Stimulated activated naive B cell treated with anti-CD40 and anti-IgM and Interleukin-4, amounts not matched to agents 10 μg/mL and 1 μg/mL and 100 μg/mL, for 72 hours (primary cell): Measurements from ENCODE around the gene UBE2G1.

Experiments
- ATAC-seq, 2 donors: fragments of 150-1000 bp; cut with Tn5 transposase; replicated peaks; 2 replicates each; pipeline ENCODE4 v1.10.0; 2021; ENCODE audit warnings: moderate library complexity in 1 of 2
- DNase-seq: peaks from one replicate; pipeline ENCODE4 v3.0.0; 2021
- H3K27ac Mint-ChIP-seq: one replicate; pipeline ENCODE4 v1.8.0; 2022; ENCODE audit warnings: mild to moderate bottlenecking, mixed read lengths
- H3K27me3 Mint-ChIP-seq, 2 donors: one replicate each; pipeline ENCODE4 v1.8.0; 2022; ENCODE audit warnings: mixed read lengths in 2 of 2
- H3K36me3 Mint-ChIP-seq, 2 donors: one replicate each; pipeline ENCODE4 v1.8.0; 2022; ENCODE audit warnings: mixed read lengths in 2 of 2, mild to moderate bottlenecking in 1 of 2
- H3K4me1 Mint-ChIP-seq, 2 donors: one replicate each; pipeline ENCODE4 v1.8.0; 2022; ENCODE audit warnings: mixed read lengths in 2 of 2, mild to moderate bottlenecking in 1 of 2
- H3K4me3 Mint-ChIP-seq, 2 donors: one replicate each; pipeline ENCODE4 v1.8.0; 2022; ENCODE audit warnings: mild to moderate bottlenecking in 2 of 2, mixed read lengths in 2 of 2, moderate library complexity in 1 of 2
- H3K9me3 Mint-ChIP-seq, 2 donors: one replicate each; pipeline ENCODE4 v1.8.0; 2022; ENCODE audit warnings: mixed read lengths in 2 of 2, mild to moderate bottlenecking in 1 of 2

UBE2G1 gene

GRCh38 chr17:4248504-4249277 lies 117.8 kb downstream of the UBE2G1 start:
- H3K4me3 Mint-ChIP-seq, result no peak overlapping the region
- no peaks in the 10 kb centered on the region for H3K27me3 Mint-ChIP-seq
- H3K27ac Mint-ChIP-seq, result no peak overlapping the region
- ATAC-seq (no peak), DNase-seq (no peak)
- H3K4me1 Mint-ChIP-seq, result peaks cover 32 to 44% of the 10 kb centered on the region in 2 donors
- H3K36me3 Mint-ChIP-seq, result peaks cover 9 to 40% of the 10 kb centered on the region in 2 donors
- no peaks in the 10 kb centered on the region for H3K9me3 Mint-ChIP-seq

GRCh38 chr17:4247971-4248388 lies 118.5 kb downstream of the UBE2G1 start:
- peaks cover 5 to 34% of the 10 kb centered on the region in 2 donors for H3K36me3 Mint-ChIP-seq
- ATAC-seq (no peak), DNase-seq (no peak)
- H3K27ac Mint-ChIP-seq, result no peak overlapping the region
- H3K4me1 Mint-ChIP-seq, result peaks cover 27 to 37% of the 10 kb centered on the region in 2 donors
- H3K4me3 Mint-ChIP-seq, result no peak overlapping the region
- H3K27me3 Mint-ChIP-seq, result no peaks in the 10 kb centered on the region
- H3K9me3 Mint-ChIP-seq, result no peaks in the 10 kb centered on the region

GRCh38 chr17:4247361-4247970 lies 119.0 kb downstream of the UBE2G1 start:
- H3K27ac Mint-ChIP-seq, result no peak overlapping the region
- no peaks in the 10 kb centered on the region for H3K9me3 Mint-ChIP-seq
- no peak for ATAC-seq
- H3K27me3 Mint-ChIP-seq, result no peaks in the 10 kb centered on the region
- no peak for DNase-seq
- peaks cover 26 to 37% of the 10 kb centered on the region in 2 donors for H3K4me1 Mint-ChIP-seq
- H3K36me3 Mint-ChIP-seq, result peaks cover 5 to 34% of the 10 kb centered on the region in 2 donors
- no peak overlapping the region for H3K4me3 Mint-ChIP-seq

- H3K36me3 Mint-ChIP-seq, result peaks cover 4 to 27% of the 10 kb centered on the region in 2 donors
- peaks cover 23 to 37% of the 10 kb centered on the region in 2 donors for H3K4me1 Mint-ChIP-seq
- no peaks in the 10 kb centered on the region for H3K27me3 Mint-ChIP-seq
- ATAC-seq (no peak), DNase-seq (no peak)
- no peak overlapping the region for H3K4me3 Mint-ChIP-seq
- H3K9me3 Mint-ChIP-seq, result no peaks in the 10 kb centered on the region
- H3K27ac Mint-ChIP-seq, result no peak overlapping the region
These were observed 119.8 kb downstream of the UBE2G1 start for GRCh38 chr17:4246674-4247073.

GRCh38 chr17:4241535-4241934 lies 124.9 kb downstream of the UBE2G1 start:
- Mint-ChIP-seq H3K4me1 (peaks cover 10 to 15% of the 10 kb centered on the region in 2 donors), H3K4me3 (no peak overlapping the region), H3K27ac (no peak overlapping the region), H3K27me3 (no peaks in the 10 kb centered on the region), H3K9me3 (no peaks in the 10 kb centered on the region), H3K36me3 (peaks cover 8 to 28% of the 10 kb centered on the region in 2 donors)
- DNase-seq, result no peak
- ATAC-seq, result no peak

- ATAC-seq (no peak), DNase-seq (no peak)
- no peak overlapping the region for H3K4me3 Mint-ChIP-seq
- H3K27ac Mint-ChIP-seq, result no peak overlapping the region
- H3K36me3 Mint-ChIP-seq, result peaks cover 17 to 33% of the 10 kb centered on the region in 2 donors
- H3K9me3 Mint-ChIP-seq, result no peaks in the 10 kb centered on the region
- H3K4me1 Mint-ChIP-seq, result peaks cover 2 to 4% of the 10 kb centered on the region in 2 donors
- H3K27me3 Mint-ChIP-seq, result no peaks in the 10 kb centered on the region
These were observed 130.0 kb downstream of the UBE2G1 start for GRCh38 chr17:4236456-4236855.

- peaks cover 0 to 2% of the 10 kb centered on the region in 2 donors for H3K4me1 Mint-ChIP-seq
- DNase-seq (no peak), ATAC-seq (no peak)
- H3K27me3 Mint-ChIP-seq, result no peaks in the 10 kb centered on the region
- H3K9me3 Mint-ChIP-seq, result no peaks in the 10 kb centered on the region
- peaks cover 13 to 35% of the 10 kb centered on the region in 2 donors for H3K36me3 Mint-ChIP-seq
- no peak overlapping the region for H3K4me3 Mint-ChIP-seq
- H3K27ac Mint-ChIP-seq, result no peak overlapping the region
These were observed 130.8 kb downstream of the UBE2G1 start for GRCh38 chr17:4235372-4236279.

- no peaks in the 10 kb centered on the region for H3K4me1 Mint-ChIP-seq
- no peak overlapping the region for H3K4me3 Mint-ChIP-seq
- no peak for DNase-seq
- H3K27ac Mint-ChIP-seq, result no peak overlapping the region
- no peaks in the 10 kb centered on the region for H3K9me3 Mint-ChIP-seq
- no peak for ATAC-seq
- H3K36me3 Mint-ChIP-seq, result peaks cover 13 to 27% of the 10 kb centered on the region in 2 donors
- H3K27me3 Mint-ChIP-seq, result no peaks in the 10 kb centered on the region
These were observed 132.1 kb downstream of the UBE2G1 start for GRCh38 chr17:4234401-4234800.

- Mint-ChIP-seq H3K4me1 (no peaks in the 10 kb centered on the region), H3K9me3 (no peaks in the 10 kb centered on the region), H3K27me3 (no peaks in the 10 kb centered on the region), H3K4me3 (no peak overlapping the region), H3K36me3 (peaks cover 13 to 24% of the 10 kb centered on the region in 2 donors), H3K27ac (no peak overlapping the region)
- DNase-seq, result no peak
- no peak for ATAC-seq
These were observed 132.7 kb downstream of the UBE2G1 start for GRCh38 chr17:4233668-4234258.

GRCh38 chr17:4232168-4232813 lies 134.2 kb downstream of the UBE2G1 start:
- Mint-ChIP-seq H3K27ac (no peak overlapping the region), H3K4me1 (no peaks in the 10 kb centered on the region), H3K27me3 (no peaks in the 10 kb centered on the region), H3K4me3 (no peak overlapping the region), H3K36me3 (peaks cover 18 to 24% of the 10 kb centered on the region in 2 donors), H3K9me3 (no peaks in the 10 kb centered on the region)
- no peak for ATAC-seq
- no peak for DNase-seq

GRCh38 chr17:4229627-4230541 lies 136.6 kb downstream of the UBE2G1 start:
- Mint-ChIP-seq H3K9me3 (no peaks in the 10 kb centered on the region), H3K4me3 (no peak overlapping the region), H3K4me1 (no peaks in the 10 kb centered on the region), H3K36me3 (peaks cover 18 to 26% of the 10 kb centered on the region in 2 donors), H3K27ac (no peak overlapping the region), H3K27me3 (no peaks in the 10 kb centered on the region)
- ATAC-seq (no peak), DNase-seq (no peak)

- Mint-ChIP-seq H3K4me3 (no peak overlapping the region), H3K27ac (no peak overlapping the region), H3K36me3 (peaks cover 17 to 26% of the 10 kb centered on the region in 2 donors), H3K27me3 (no peaks in the 10 kb centered on the region), H3K9me3 (no peaks in the 10 kb centered on the region), H3K4me1 (no peaks in the 10 kb centered on the region)
- ATAC-seq (no peak), DNase-seq (no peak)
These were observed 144.4 kb downstream of the UBE2G1 start for GRCh38 chr17:4221899-4222659.
